ENCODE measurements around the gene WDR82. TPM values are rescaled to one million over a fixed set of nuclear protein-coding genes. Genes with fewer than 3 reads are reported as not detected.

WDR82 gene
- total RNA-seq, 1 donor = 58.3 TPM

DNA sequence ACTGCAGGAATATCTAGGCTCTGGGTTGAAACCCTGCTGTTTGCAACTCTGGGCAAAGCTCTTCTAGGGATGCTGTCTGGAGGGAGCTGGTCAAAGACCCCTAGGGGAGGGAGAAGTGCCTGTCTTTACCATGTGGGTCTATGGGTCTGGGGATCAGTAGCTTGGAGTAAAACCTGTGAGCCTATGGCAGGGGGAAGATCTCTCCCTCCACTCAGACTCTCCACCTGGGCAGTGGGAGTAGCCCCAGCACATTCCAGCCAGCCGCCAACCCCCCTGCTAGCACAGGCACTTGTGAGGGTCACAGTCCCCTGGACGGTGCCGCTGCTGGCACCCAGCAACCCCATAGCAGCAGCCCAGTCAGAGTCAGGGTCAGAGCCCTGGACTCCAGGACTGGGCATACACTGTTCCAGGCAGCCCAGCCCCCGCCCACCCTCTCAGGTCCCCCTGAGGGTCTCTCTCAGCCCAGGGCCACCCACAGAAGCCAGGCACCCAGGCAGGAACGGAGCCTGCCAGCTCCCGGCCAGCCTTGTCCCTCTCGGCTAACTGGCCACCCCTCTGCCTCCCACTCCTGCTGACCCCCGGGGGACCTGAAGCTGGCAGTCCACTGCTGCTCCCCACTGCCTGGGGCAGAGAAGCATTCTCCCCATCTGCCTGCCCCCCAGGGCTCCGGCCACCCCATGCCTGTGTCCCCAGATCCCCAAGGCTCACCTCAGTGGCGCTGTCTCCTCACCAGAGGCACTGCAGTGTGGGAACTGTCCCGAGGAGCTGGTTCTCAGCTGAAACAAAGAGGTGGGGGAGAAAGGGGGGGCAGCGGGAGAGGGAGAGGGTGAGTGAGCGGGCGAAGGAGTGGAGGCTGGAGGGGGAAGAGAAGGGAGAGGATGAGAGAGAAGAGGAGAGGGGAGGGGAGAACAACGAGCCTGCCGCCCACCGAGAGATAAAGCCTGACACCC, 20.0 kb upstream of the WDR82 start:
- DNase-seq (ENCODE audit: insufficient read length, low spot score, missing footprints) = peak; percentile 88
- Histone ChIP-seq H3K4me3 (ENCODE audit: insufficient read depth, low read length) (no peak overlapping the region), H3K27ac (ENCODE audit: low read depth, low read length) (no peak overlapping the region), H3K27me3 (ENCODE audit: insufficient read depth, low read length) (no peaks in the 10 kb centered on the region), H3K79me2 (ENCODE audit: insufficient read depth, low read length) (no peaks in the 10 kb centered on the region), H4K20me1 (ENCODE audit: insufficient read depth, low read length) (peaks cover 11% of the 10 kb centered on the region), H3K4me1 (ENCODE audit: insufficient read depth, low read length) (peaks cover 12% of the 10 kb centered on the region), H2AFZ (ENCODE audit: low read length) (no peak overlapping the region), H3K36me3 (ENCODE audit: insufficient read depth, low read length) (no peaks in the 10 kb centered on the region), H3K9me3 (ENCODE audit: low read depth, low read length) (no peaks in the 10 kb centered on the region), H3K4me2 (ENCODE audit: insufficient read depth, low read length) (no peak overlapping the region)
- TF ChIP-seq, protein P1, sequence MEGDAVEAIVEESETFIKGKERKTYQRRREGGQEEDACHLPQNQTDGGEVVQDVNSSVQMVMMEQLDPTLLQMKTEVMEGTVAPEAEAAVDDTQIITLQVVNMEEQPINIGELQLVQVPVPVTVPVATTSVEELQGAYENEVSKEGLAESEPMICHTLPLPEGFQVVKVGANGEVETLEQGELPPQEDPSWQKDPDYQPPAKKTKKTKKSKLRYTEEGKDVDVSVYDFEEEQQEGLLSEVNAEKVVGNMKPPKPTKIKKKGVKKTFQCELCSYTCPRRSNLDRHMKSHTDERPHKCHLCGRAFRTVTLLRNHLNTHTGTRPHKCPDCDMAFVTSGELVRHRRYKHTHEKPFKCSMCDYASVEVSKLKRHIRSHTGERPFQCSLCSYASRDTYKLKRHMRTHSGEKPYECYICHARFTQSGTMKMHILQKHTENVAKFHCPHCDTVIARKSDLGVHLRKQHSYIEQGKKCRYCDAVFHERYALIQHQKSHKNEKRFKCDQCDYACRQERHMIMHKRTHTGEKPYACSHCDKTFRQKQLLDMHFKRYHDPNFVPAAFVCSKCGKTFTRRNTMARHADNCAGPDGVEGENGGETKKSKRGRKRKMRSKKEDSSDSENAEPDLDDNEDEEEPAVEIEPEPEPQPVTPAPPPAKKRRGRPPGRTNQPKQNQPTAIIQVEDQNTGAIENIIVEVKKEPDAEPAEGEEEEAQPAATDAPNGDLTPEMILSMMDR (IDR thresholded peaks at IDR 0.05; ENCODE audit: extremely low read depth, low read depth, low read length) = no peak

DNA sequence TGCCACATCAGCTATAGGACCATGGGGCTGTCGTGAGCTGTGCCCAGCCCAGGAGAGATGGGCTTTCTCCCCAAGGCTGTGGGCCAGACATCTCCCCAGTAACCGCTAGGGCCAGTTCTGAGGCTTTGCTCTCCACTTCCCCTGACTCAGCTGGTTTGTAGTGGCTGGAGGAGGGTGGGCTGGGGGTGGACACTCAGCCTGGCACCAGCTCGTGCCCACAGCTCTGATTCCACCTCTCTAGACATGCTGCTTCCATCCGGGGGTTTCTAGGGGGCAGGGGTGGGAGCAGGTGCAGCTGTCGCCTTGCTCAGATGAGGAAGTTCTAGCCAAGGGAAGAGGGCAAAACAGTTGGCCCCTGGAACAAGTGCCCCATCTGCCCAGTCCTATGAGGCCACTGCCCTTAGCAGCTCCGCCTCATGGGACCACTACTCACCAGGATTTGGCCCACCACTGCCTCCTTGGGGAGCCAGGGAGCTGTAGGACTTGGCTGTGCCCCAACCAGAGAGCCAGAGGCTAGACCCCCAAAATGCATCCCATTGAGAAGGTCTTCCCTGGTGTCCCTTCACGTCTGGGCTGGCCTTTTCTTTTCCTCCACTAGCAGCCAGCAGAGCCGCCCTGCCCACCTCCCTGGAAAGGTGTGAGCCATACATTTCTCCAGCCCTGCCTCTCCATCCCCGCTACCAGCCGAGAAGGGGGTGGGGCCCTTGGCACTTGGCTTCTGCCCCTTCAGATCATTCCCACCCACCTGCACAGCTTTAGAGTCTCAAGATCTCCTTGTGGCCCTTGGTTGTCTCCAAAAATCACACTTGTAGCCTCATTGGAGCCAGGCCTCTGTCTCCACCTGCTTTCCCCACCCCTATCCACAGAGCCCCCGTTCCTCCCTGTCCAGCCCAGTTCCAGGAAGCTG, 19.0 kb upstream of the WDR82 start:
- peaks cover 5% of the 10 kb centered on the region for H3K36me3 ChIP-seq (ENCODE audit: insufficient read depth, low read length)
- no peaks in the 10 kb centered on the region for H3K27me3 ChIP-seq (ENCODE audit: insufficient read depth, low read length)
- no peak overlapping the region for H3K4me3 ChIP-seq (ENCODE audit: insufficient read depth, low read length)
- H3K79me2 ChIP-seq (ENCODE audit: insufficient read depth, low read length) = no peaks in the 10 kb centered on the region
- H2AFZ ChIP-seq (ENCODE audit: low read length) = no peak overlapping the region
- no peak overlapping the region for H3K27ac ChIP-seq (ENCODE audit: low read depth, low read length)
- H3K4me2 ChIP-seq (ENCODE audit: insufficient read depth, low read length) = no peak overlapping the region
- peaks cover 12% of the 10 kb centered on the region for H3K4me1 ChIP-seq (ENCODE audit: insufficient read depth, low read length)
- no peaks in the 10 kb centered on the region for H3K9me3 ChIP-seq (ENCODE audit: low read depth, low read length)
- TF ChIP-seq, protein P1 (IDR thresholded peaks at IDR 0.05; ENCODE audit: extremely low read depth, low read depth, low read length) = no peak
- H4K20me1 ChIP-seq (ENCODE audit: insufficient read depth, low read length) = peaks cover 11% of the 10 kb centered on the region
- peak; percentile 69 for DNase-seq (ENCODE audit: insufficient read length, low spot score, missing footprints)

DNA sequence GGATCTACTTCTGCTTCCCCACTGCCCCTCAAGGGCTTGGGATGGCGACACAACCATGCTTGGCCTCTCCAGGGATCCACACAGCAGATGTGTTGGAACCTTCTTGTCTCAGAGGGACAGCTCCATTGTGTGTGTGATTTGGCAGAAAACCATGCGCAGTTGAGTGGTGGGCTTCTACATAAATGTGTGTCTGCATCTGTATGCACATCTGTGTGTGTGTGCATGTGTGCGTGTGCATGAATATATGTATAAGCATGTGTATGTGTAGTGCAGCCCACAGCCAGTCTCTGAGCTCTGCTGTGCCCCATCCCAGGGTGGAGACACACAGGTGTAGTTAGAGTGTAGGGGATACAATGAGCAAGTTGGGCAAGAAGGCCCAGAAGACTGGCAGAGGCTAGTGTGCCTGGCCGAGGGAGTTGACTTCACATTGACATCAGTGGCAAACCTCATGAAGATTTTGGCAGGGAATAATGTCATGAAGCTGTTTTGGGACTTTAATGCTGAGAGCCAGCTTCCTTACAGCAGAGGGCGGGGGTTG, 17.3 kb upstream of the WDR82 start:
- Histone ChIP-seq H3K27me3 (ENCODE audit: insufficient read depth, low read length) (no peaks in the 10 kb centered on the region), H2AFZ (ENCODE audit: low read length) (no peak overlapping the region), H3K4me3 (ENCODE audit: insufficient read depth, low read length) (no peak overlapping the region), H3K36me3 (ENCODE audit: insufficient read depth, low read length) (peaks cover 10% of the 10 kb centered on the region), H3K9me3 (ENCODE audit: low read depth, low read length) (no peaks in the 10 kb centered on the region), H4K20me1 (ENCODE audit: insufficient read depth, low read length) (peaks cover 7% of the 10 kb centered on the region), H3K27ac (ENCODE audit: low read depth, low read length) (no peak overlapping the region), H3K79me2 (ENCODE audit: insufficient read depth, low read length) (peaks cover 4% of the 10 kb centered on the region), H3K4me2 (ENCODE audit: insufficient read depth, low read length) (no peak overlapping the region), H3K4me1 (ENCODE audit: insufficient read depth, low read length) (peaks cover 10% of the 10 kb centered on the region)
- TF ChIP-seq, protein P1 (IDR thresholded peaks at IDR 0.05; ENCODE audit: extremely low read depth, low read depth, low read length) = no peak
- DNase-seq (ENCODE audit: insufficient read length, low spot score, missing footprints) = peak; percentile 80
